ENCODE results near the gene RAC3. TPM values are rescaled to one million over a fixed set of nuclear protein-coding genes. Genes with fewer than 3 reads are reported as not detected.

RAC3 gene
- polyA plus RNA-seq, 1 experiment: 11.5 TPM

- DNase-seq (ENCODE audit: low read depth): no peak
- TF ChIP-seq CTCF (IDR thresholded peaks at IDR 0.05; ENCODE audit: insufficient read depth, low read depth, low read length): no peak
- ChIA-PET CTCF (interaction anchor here (1.2 to 1.4 kb wide), 2 partner anchors 12 to 16 kb away, joined by 3 to 5 read pairs; partner anchors contain the start of genes DCXR and DUS1L), POLR2A (no interaction called here)
- Histone ChIP-seq H3K27me3 (ENCODE audit: control insufficient read depth, insufficient read depth, low read length) (no peaks in the 10 kb centered on the region), H3K4me3 (ENCODE audit: low read depth, low read length) (no peak overlapping the region), H3K36me3 (ENCODE audit: control insufficient read depth, insufficient read depth, low read length) (peaks cover 48% of the 10 kb centered on the region)
These were observed 22.2 kb downstream of the RAC3 start for GRCh38 chr17:82053556-82054263.

GRCh38 chr17:82054351-82055022 lies 23.0 kb downstream of the RAC3 start:
- Histone ChIP-seq H3K4me3 (ENCODE audit: low read depth, low read length) (no peak overlapping the region), H3K27me3 (ENCODE audit: control insufficient read depth, insufficient read depth, low read length) (no peaks in the 10 kb centered on the region), H3K36me3 (ENCODE audit: control insufficient read depth, insufficient read depth, low read length) (peaks cover 47% of the 10 kb centered on the region)
- ChIA-PET CTCF (interaction anchor here (1.6 kb wide), 1 partner anchor 23 kb away, joined by 5 read pairs; the partner anchor contains the start of gene RAC3), POLR2A (no interaction called here)
- DNase-seq (ENCODE audit: low read depth): no peak
- no peak for TF ChIP-seq CTCF (IDR thresholded peaks at IDR 0.05; ENCODE audit: insufficient read depth, low read depth, low read length)

GRCh38 chr17:82055023-82055964 lies 23.8 kb downstream of the RAC3 start:
- ChIA-PET CTCF (interaction anchor here (1.6 kb wide), 1 partner anchor 24 kb away, joined by 5 read pairs; the partner anchor contains the start of gene RAC3), POLR2A (no interaction called here)
- no peak for DNase-seq (ENCODE audit: low read depth)
- H3K27me3 ChIP-seq (ENCODE audit: control insufficient read depth, insufficient read depth, low read length): no peaks in the 10 kb centered on the region
- no peak overlapping the region for H3K4me3 ChIP-seq (ENCODE audit: low read depth, low read length)
- H3K36me3 ChIP-seq (ENCODE audit: control insufficient read depth, insufficient read depth, low read length): peaks cover 47% of the 10 kb centered on the region
- no peak for TF ChIP-seq CTCF (IDR thresholded peaks at IDR 0.05; ENCODE audit: insufficient read depth, low read depth, low read length)

- no peak for TF ChIP-seq CTCF (IDR thresholded peaks at IDR 0.05; ENCODE audit: insufficient read depth, low read depth, low read length)
- ChIA-PET CTCF (interaction anchor here (1.0 kb wide), 1 partner anchor 26 kb away, joined by 3 read pairs; no protein-coding TSS in a partner anchor), POLR2A (interaction anchor here (0.5 kb wide), 1 partner anchor 126 kb away, joined by 5 read pairs; no protein-coding TSS in a partner anchor)
- DNase-seq (ENCODE audit: low read depth): no peak
- Histone ChIP-seq H3K4me3 (ENCODE audit: low read depth, low read length) (no peak overlapping the region), H3K36me3 (ENCODE audit: control insufficient read depth, insufficient read depth, low read length) (peaks cover 54% of the 10 kb centered on the region), H3K27me3 (ENCODE audit: control insufficient read depth, insufficient read depth, low read length) (no peaks in the 10 kb centered on the region)
These were observed 24.7 kb downstream of the RAC3 start for GRCh38 chr17:82055965-82056728.

Measured in BJ (cell line).